Adipocyte (in vitro differentiated cells): ENCODE measurements around the gene BBOX1.
"Not testable (repeated sequence)": the region's sequence is repeated elsewhere in the genome, so short reads cannot be mapped to it uniquely, and the experiment has no call there.

Experiments
- DNase-seq: peaks from one replicate; pipeline ENCODE4 v3.0.0-alpha.2; 2015; ENCODE audit warnings: low read depth
- H3K27me3 ChIP-seq: replicated peaks from 2 replicates; pipeline ENCODE4 v1.7.0; 2013; ENCODE audit warnings: mild to moderate bottlenecking, low read length, moderate library complexity; ENCODE audit not compliant: control insufficient read depth, insufficient read depth
- H3K36me3 ChIP-seq: 2 replicates; pipeline ENCODE4 v1.7.0; 2013; ENCODE audit warnings: low read length, mild to moderate bottlenecking, moderate library complexity; ENCODE audit not compliant: control insufficient read depth, insufficient read depth, severe bottlenecking
- H3K4me1 ChIP-seq: 2 replicates; pipeline ENCODE4 v1.7.0; 2013; ENCODE audit warnings: mild to moderate bottlenecking, low read length, moderate library complexity; ENCODE audit not compliant: control insufficient read depth, insufficient read depth
- H3K4me3 ChIP-seq: 2 replicates; pipeline ENCODE4 v1.7.0; 2013; ENCODE audit warnings: mild to moderate bottlenecking, low read length, moderate library complexity
- H3K9ac ChIP-seq: 2 replicates; pipeline ENCODE4 v1.7.0; 2013; ENCODE audit warnings: mild to moderate bottlenecking, low read length, moderate library complexity
- H3K9me3 ChIP-seq: 2 replicates; pipeline ENCODE4 v1.7.0; 2013; ENCODE audit warnings: mild to moderate bottlenecking, low read length, moderate library complexity; ENCODE audit not compliant: control insufficient read depth

Gene BBOX1

DNA sequence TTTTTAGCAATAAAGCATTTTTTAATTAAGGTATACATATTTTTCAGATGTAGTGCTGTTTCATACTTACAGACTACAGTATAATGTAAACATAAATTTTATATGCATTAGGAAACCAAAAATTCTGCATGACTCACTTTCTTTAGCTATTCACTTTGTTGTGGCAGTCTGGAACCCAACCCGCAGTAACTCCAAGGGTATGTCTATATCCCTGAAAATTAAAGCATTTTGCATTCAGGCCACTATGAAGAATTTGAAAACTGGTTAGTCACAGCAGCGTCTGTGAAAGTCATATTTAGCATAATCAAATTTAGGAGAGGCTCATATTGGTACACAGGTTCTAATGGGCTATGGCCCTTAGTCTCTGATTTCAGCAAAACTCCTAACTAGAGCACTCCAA is 46.8 kb downstream of the BBOX1 start:
- H3K36me3 ChIP-seq: no peaks in the 10 kb centered on the region
- H3K4me1 ChIP-seq: peaks cover 9% of the 10 kb centered on the region
- H3K27me3 ChIP-seq: no peaks in the 10 kb centered on the region
- H3K9me3 ChIP-seq: peaks cover 5% of the 10 kb centered on the region
- H3K4me3 ChIP-seq: no peak overlapping the region
- H3K9ac ChIP-seq: no peak overlapping the region
- DNase-seq: peak; percentile 24

DNA sequence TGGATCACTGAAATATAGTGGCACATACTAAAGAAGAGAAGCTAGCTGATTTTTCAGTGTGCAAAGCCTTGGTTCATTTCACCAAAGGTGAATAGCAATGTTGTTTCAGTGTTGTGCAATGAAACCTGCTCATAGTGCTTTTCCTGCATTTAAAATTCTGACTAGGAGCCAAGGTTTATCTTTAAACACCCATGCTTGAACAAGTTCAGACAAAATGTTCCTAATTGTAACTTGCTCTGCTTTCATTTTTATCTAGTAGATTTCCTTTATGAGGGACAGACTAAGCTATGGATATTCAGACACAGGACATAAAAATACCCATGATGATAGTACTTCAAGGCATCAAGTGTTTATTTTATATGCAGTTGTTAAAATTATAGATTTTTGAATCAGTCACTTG is 47.7 kb downstream of the BBOX1 start:
- Histone ChIP-seq H3K9ac (no peak overlapping the region), H3K36me3 (no peaks in the 10 kb centered on the region), H3K4me3 (no peak overlapping the region), H3K27me3 (no peaks in the 10 kb centered on the region), H3K9me3 (peaks cover 5% of the 10 kb centered on the region), H3K4me1 (peaks cover 9% of the 10 kb centered on the region)
- peak; percentile 22 for DNase-seq

DNA sequence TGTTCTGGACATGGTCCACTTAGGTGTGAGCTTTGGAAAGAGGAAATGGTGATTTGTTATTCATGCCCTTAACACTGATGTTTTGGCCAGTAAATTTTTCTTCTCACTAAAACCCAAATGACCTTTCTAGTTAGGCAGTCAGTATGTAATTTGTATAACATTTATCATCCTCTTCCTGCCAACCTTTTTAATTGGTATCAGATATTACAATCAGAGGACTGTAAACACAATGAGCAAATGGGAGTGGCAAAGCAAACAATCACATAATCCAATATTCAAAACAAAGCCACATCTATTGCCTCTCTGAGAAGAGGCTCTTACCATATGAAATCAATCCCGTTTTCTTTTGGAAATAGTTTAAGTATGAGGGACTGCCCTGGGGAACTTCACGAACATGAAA is 49.1 kb downstream of the BBOX1 start:
- no peak for DNase-seq
- Histone ChIP-seq H3K27me3 (no peaks in the 10 kb centered on the region), H3K4me3 (no peak overlapping the region), H3K36me3 (no peaks in the 10 kb centered on the region), H3K9me3 (peaks cover 5% of the 10 kb centered on the region), H3K9ac (no peak overlapping the region), H3K4me1 (peaks cover 9% of the 10 kb centered on the region)

DNA sequence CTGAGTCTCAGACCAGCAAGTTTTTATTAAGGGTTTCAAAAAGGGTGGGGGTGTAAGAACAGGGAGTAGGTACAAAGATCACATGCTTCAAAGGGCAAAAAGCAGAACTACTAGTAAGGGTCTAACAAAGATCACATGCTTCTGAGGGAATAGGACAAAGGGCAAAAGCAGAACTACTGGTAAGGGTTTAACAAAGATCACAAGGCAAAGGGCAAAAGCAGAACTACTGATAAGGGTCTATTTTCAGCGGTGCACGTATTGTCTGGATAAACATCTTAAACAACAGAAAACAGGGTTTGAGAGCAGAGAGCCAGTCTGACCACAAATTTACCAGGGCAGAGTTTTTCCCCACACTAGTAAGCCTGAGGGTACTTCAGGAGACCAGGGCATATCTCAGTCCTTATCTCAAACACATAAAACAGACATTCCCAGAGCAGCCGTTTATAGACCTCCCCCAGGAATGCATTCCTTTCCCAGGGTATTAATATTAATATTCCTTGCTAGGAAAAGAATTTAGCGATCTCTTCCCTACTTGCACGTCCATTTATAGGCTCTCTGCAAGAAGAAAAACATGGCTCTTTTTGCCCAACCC is 49.8 kb downstream of the BBOX1 start:
- H3K36me3 ChIP-seq, H3K4me3 ChIP-seq, H3K27me3 ChIP-seq, DNase-seq, H3K9me3 ChIP-seq, H3K9ac ChIP-seq: not testable (repeated sequence)
- peaks cover 10% of the 10 kb centered on the region for H3K4me1 ChIP-seq

DNA sequence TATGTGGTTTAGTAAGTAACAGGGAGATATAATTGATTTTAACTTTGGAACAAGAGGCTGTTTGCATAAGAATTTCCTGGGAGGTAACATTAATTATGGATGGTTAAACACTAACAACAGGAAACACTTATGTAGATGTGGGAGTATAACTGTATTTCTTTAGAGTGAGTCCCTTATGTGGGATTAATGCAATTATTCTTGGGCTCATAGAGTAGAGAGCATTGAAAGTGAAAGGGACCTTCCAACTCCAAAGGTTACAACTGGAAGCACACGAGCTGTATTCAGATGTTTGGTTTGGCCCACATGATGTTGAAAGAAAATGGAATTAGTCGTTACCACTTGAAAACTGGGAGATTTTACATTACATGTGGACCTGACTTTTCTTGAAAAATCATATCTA is 53.5 kb downstream of the BBOX1 start:
- Histone ChIP-seq H3K36me3 (no peaks in the 10 kb centered on the region), H3K27me3 (no peaks in the 10 kb centered on the region), H3K4me1 (peaks cover 6% of the 10 kb centered on the region), H3K9ac (no peak overlapping the region), H3K9me3 (peaks cover 5% of the 10 kb centered on the region), H3K4me3 (no peak overlapping the region)
- DNase-seq: no peak

DNA sequence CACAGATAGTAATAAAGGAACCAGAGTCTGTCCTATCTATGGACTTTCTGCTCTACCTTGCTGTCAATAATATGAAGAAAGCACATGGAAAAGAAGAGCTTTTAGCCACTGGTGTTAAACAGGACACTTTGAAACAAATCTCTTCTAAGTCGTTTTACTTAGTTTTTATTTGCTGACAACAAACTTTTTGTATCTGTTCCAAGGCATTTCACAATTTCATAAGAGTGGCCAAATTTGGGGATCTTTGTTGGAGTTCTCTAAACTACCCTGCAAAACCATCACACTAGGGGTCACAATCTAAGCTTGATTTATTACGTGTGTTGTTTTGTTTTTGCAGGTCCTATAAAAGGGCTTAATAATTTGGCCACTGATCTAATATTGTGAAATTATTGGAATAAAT is 54.4 kb downstream of the BBOX1 start:
- Histone ChIP-seq H3K9me3 (peaks cover 2% of the 10 kb centered on the region), H3K9ac (no peak overlapping the region), H3K36me3 (no peaks in the 10 kb centered on the region), H3K4me1 (peaks cover 6% of the 10 kb centered on the region), H3K27me3 (no peaks in the 10 kb centered on the region), H3K4me3 (no peak overlapping the region)
- DNase-seq: no peak

DNA sequence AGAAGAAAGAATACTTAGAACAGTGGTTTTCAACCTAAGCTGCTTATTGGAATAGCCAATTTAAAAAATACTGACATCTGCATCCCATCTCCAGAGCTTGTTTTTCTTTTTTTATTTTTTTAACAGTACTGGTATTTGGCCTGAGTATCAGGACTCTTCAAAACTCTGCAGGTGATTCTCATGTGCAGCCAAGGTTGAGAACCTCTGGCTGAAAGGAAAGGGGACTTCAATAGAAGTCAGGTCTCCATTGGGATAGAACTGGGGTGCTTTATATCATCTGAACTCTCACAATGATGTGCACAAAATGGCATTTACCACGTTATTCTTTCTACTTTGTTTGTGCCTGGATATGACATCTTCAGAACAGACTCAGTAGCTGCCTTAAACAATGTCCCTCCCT is 55.3 kb downstream of the BBOX1 start:
- Histone ChIP-seq H3K36me3 (no peaks in the 10 kb centered on the region), H3K4me3 (no peak overlapping the region), H3K4me1 (peaks cover 6% of the 10 kb centered on the region), H3K9ac (no peak overlapping the region), H3K9me3 (no peaks in the 10 kb centered on the region), H3K27me3 (no peaks in the 10 kb centered on the region)
- DNase-seq: no peak

DNA sequence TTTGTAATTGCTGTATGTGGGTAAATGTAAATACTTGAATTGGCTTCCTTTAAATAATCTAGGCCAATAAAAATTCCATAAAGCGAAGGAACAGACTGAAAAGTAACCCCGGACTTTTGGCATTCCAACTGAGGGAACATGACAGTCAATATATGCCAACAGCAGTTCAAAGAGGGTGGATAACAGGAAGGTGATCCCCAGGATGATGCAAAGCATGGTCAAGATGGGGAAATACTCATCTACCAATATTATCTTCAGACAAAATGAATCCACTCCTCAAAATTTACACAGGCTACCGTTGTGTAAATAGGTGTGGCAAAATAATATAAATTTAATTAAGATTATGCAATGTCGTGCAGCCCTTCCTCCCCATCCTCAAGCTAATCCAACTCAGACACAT is 56.9 kb downstream of the BBOX1 start:
- no peaks in the 10 kb centered on the region for H3K36me3 ChIP-seq
- no peak overlapping the region for H3K9ac ChIP-seq
- H3K4me1 ChIP-seq: peaks cover 6% of the 10 kb centered on the region
- H3K9me3 ChIP-seq: no peaks in the 10 kb centered on the region
- DNase-seq: no peak
- no peaks in the 10 kb centered on the region for H3K27me3 ChIP-seq
- H3K4me3 ChIP-seq: no peak overlapping the region

DNA sequence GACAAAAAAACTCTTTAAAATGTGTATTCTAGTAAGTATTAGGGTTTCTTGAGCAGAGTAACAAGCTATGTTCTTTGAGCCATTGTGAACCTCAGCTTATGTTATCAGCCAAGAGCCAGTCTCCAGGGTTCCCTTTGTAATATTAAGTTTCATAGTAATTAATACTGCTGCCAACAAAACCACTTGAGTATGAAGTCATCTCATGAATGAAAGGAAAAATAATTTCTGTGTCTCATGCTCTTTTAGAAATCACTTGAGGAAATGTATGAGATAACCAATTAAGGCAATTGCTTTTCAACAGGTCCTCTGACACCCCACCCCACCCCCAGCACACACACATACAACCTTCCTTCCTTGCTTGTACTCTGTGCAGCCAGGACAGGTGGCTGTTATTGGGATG is 59.9 kb downstream of the BBOX1 start:
- no peak for DNase-seq
- Histone ChIP-seq H3K9me3 (no peaks in the 10 kb centered on the region), H3K27me3 (no peaks in the 10 kb centered on the region), H3K9ac (no peak overlapping the region), H3K36me3 (no peaks in the 10 kb centered on the region), H3K4me1 (no peaks in the 10 kb centered on the region), H3K4me3 (no peak overlapping the region)

DNA sequence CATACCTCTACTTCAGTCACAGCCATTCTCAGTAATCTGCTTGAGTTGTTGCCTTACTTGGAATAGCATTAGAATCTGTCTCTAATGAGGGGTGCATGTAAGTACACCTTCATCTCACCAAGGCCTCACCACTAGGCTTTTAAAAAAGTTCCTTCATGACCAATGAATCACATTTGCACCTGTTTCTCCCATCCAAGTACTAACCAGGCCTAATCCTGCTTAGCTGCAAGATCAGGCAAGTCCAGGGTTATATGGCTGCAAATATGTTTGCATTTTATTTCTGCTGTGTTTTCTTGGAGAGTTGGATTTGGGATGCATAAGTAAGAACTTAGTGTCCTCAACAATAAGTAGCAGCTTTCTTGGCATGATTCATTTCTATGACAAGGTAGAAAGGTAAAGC is 66.9 kb downstream of the BBOX1 start:
- no peak for DNase-seq
- Histone ChIP-seq H3K36me3 (no peaks in the 10 kb centered on the region), H3K27me3 (no peaks in the 10 kb centered on the region), H3K4me3 (no peak overlapping the region), H3K4me1 (no peaks in the 10 kb centered on the region), H3K9ac (no peak overlapping the region), H3K9me3 (no peaks in the 10 kb centered on the region)

DNA sequence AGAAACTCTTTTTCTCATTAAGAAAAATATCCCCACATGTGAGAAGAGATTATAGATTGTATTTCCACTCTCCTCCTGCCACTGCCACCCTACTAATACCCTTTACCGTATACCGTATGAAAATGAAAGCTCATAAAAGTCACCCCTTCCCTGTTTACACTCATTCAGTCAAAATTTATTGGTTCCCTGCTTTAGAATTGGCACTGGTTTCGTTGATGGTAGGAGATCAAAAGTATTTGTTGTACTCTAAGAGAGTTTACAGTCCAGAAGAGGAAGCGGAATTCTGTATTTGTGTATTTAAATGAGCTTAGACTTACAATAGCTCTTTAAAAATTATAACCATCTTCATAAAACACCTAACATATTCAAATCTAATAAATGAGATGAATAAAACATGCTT is 68.2 kb downstream of the BBOX1 start:
- H3K4me1 ChIP-seq: no peaks in the 10 kb centered on the region
- no peaks in the 10 kb centered on the region for H3K27me3 ChIP-seq
- no peaks in the 10 kb centered on the region for H3K9me3 ChIP-seq
- no peak for DNase-seq
- H3K4me3 ChIP-seq: no peak overlapping the region
- no peak overlapping the region for H3K9ac ChIP-seq
- H3K36me3 ChIP-seq: no peaks in the 10 kb centered on the region

DNA sequence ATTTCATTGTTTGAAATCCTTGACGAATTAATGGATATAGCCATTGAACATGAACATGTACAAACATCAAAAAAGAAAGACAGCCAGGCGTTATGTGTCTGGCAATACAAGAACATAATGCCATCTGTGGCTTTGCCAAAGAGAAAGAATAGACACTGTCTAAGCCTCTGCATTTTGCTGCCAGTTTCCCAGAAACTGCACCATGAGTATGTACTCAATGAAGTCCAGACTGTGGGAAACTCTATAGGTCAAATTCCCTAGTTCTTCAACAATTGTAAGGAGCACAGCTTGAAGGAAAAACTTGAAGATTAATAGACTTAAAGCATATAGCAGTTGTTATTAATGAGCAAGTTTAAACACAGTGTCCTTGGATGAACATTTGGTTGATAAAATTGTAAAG is 71.3 kb downstream of the BBOX1 start:
- DNase-seq: no peak
- H3K4me1 ChIP-seq: peaks cover 6% of the 10 kb centered on the region
- no peaks in the 10 kb centered on the region for H3K9me3 ChIP-seq
- no peak overlapping the region for H3K4me3 ChIP-seq
- no peaks in the 10 kb centered on the region for H3K27me3 ChIP-seq
- no peak overlapping the region for H3K9ac ChIP-seq
- no peaks in the 10 kb centered on the region for H3K36me3 ChIP-seq
